Iris pigment epithelial cell (primary cell): ENCODE data around the gene RBMS1.

Experiments used
- DNase-seq: peaks from one replicate; pipeline ENCODE4 v3.0.0-alpha.2; 2011; ENCODE audit warnings: low read depth

The RBMS1 gene

DNA sequence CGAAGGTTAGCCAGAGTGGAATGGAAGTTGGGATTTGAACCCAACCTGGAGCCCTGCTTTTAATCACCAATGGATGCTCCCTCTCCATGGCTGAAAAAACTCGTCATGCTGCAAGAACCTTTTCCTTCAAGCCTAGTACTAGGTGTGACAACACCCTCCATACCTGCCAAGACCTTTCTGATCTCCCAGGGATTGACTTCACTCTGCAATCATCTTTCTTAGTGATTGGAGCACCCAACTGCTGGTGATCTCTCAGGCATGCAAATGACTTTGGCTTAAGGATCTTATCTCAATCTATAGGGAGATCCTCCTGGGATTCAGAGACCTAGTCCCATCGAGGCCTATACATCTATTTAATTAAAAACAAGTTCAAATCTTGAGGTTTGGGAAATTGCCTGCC is 270.0 kb downstream of the RBMS1 start:
- DNase-seq, result no peak

DNA sequence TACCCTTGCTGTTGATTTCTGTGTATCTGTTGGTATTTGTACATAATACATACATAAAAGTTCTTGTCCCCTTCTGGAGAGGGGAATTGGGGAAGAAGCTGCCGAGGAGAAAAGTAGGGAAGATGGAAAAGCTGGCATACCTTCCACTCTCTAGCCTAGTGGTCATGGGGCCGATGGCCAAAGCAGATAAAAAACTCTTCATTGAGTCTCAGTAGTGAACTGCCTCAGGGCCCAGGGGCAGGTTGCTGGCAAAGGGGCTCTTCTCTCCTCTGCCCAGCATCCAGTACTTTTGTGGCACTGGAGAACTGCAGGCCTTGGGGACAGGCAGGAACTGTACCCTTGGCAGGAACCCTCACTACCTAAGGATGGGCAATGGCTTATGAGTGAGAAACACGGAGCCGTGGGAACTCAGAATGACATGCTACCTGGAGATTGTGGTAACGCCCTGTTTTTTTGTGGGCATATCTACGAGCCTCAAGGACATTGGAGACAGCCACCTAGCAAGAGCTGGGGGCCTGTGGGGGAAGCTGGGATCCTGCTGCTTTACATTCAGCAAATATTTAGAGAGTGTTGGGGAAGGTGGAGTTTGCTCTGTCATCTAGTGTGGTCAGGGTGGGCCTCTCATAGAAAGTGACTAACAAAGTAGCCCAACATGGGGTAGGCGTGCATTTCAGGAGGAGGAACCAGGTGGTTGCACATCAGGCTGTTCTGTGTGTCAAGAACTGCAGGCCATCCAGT is 270.9 kb downstream of the RBMS1 start:
- no peak for DNase-seq
